GM10266 (cell line): Measurements from ENCODE around the gene TERT.

ENCODE experiments used
- DNase-seq: peaks from one replicate; pipeline ENCODE4 v3.0.0; 2012; ENCODE audit errors: extremely low spot score
- TF ChIP-seq, protein P1 (sequence below): IDR thresholded peaks from 2 replicates; pipeline ENCODE4 v1.5.1; 2012; ENCODE audit warnings: mild to moderate bottlenecking, low read depth; ENCODE audit not compliant: control insufficient read depth, insufficient read depth; ENCODE audit errors: missing control alignments

Gene TERT

DNA sequence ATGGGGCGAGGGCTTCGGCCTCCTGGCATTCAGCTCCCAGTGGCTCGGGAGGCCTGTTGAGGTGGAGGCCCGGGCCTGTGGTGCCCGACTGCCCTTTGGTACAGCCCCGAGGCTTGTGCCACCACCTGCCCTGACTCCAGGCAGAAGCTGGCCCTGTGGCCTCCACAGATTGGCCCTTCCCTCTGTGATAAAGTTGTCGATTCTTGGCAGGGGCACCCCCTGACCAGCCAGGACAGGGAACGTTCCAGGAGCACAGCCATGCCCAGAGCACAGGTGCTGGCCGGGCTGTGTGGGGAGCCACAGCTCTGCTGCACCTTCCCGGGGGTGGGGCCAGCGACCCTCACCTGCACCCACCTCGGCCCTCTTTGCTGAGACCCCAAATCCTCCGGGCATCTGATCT is 37.0 kb downstream of the TERT start:
- TF ChIP-seq, protein P1, sequence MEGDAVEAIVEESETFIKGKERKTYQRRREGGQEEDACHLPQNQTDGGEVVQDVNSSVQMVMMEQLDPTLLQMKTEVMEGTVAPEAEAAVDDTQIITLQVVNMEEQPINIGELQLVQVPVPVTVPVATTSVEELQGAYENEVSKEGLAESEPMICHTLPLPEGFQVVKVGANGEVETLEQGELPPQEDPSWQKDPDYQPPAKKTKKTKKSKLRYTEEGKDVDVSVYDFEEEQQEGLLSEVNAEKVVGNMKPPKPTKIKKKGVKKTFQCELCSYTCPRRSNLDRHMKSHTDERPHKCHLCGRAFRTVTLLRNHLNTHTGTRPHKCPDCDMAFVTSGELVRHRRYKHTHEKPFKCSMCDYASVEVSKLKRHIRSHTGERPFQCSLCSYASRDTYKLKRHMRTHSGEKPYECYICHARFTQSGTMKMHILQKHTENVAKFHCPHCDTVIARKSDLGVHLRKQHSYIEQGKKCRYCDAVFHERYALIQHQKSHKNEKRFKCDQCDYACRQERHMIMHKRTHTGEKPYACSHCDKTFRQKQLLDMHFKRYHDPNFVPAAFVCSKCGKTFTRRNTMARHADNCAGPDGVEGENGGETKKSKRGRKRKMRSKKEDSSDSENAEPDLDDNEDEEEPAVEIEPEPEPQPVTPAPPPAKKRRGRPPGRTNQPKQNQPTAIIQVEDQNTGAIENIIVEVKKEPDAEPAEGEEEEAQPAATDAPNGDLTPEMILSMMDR: no peak
- no peak for DNase-seq

DNA sequence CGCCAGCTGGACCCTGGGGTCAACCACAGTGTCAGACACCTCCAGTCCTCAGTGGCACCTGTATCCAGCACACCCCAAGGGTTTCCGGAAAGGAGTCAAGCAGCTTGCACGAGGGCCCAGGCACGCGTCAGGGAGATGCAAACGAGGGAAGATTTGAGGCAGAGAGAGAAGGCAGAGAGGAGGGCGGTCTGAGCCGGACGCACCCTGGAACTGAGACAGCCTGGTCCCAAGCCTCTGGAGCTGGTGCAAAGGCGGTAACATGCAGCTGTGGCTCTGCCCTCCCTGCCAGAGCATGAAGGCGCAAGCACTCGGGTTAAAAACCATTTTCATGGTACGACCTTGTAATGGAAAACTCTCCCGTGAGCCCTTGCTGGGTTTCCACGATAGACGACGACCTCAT is 37.5 kb downstream of the TERT start:
- DNase-seq: no peak
- TF ChIP-seq, protein P1: no peak

DNA sequence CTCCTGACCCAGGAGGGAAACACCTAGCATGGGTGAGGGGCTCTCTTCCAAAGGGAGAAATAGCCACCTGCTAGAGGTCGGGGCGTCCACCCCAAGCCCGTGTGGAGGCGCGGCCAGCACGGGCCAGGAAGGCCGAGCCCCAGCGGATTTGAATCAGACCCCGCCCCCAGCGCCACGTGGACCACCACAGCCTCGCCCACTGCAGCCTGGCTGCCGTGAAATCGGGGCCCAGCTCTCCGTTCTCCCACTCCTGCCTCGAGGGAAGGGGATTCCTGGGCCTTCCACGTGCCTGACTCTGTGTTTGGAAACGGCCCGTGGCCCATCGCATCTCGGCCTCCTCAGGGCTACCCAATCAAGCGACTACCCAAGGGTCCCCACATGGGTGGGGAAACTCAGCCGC is 38.1 kb downstream of the TERT start:
- no peak for DNase-seq

DNA sequence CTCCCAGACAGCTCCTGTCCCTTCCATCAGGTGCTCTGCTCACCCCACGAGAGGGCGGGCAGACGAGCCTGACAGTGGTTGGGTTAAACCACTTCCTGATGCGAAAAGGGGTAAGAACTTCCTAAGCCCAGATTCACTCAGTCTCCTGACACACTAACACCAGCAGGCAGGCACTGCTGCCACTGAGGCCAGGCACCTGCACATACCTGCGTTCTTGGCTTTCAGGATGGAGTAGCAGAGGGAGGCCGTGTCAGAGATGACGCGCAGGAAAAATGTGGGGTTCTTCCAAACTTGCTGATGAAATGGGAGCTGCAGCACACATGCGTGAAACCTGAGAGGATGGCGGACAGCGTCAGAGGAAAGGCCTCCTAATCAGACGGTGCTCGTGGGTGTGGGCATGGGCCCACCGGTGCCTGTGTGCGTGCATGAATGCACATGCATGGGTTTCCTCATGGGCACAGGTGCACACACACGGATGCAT is 39.7 kb downstream of the TERT start:
- no peak for DNase-seq
- TF ChIP-seq, protein P1: peak; percentile 3

More for the DNA sequence above, 38.1 kb downstream of the TERT start:
- TF ChIP-seq, protein P1: no peak

DNA sequence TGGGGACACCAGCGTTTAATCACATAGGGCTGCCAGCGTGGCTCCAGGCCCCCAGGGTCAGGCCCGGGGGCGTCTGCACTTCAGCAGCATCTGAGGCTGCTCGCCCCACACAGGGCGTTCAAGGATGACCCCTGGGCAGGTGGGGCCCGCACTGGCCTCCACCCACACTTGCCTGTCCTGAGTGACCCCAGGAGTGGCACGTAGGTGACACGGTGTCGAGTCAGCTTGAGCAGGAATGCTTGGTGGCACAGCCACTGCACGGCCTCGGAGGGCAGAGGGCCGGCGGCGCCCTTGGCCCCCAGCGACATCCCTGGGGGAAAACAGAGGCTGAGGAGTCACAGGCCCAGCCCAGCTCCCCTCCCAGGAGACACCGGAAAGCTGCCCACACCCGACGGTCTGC is 40.7 kb downstream of the TERT start:
- TF ChIP-seq, protein P1: no peak
- no peak for DNase-seq

DNA sequence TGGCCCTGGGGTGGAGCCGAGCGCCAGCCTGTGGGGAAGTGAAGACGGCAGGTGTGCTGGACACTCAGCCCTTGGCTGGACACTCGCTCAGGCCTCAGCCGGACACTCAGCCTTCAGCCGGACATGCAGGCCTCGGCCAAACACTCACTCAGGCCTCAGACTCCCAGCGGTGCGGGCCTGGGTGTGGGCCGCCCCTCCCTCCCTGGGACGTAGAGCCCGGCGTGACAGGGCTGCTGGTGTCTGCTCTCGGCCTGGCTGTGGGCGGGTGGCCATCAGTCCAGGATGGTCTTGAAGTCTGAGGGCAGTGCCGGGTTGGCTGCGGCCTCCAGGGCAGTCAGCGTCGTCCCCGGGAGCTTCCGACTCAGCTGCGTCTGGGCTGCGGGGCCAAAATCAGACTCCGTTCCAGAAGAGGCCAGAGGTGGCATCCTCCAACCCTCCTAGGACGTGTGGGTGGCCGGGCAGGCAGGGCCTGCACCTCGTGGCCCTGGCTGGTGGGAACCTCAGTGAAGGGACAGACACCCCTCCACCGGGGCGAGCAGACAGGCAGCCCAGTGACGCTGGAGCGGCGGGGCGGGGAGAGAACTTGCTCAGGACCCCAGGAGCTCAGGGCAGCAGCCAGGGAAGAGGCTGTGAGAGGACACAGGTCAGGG is 41.3 kb downstream of the TERT start:
- TF ChIP-seq, protein P1: no peak
- DNase-seq: no peak

DNA sequence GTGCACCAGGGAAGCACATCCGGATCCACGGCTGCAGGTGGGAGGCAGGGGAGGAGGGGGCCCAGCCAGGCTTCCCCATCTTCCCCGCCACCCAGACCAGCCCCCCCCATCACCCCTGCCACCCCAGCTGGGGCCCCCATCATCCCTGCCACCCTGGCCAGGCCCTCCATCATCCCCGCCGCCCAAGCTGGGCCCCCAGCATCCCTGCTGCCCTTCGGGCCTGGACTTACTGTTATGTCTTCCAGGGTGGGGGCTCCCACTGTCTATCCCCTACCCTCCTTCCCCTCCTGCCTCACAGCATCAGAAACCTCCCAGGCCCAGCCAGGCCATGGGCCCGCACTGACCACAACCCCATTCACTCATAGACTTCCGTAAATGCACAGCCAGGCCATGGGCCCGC is 42.2 kb downstream of the TERT start:
- TF ChIP-seq, protein P1: no peak
- DNase-seq: no peak
